ENCODE results near the gene PRCD.

The PRCD gene

GRCh38 chr17:76575570-76575969, 35.7 kb downstream of the PRCD start:
- DNase-seq = no peak

DNA sequence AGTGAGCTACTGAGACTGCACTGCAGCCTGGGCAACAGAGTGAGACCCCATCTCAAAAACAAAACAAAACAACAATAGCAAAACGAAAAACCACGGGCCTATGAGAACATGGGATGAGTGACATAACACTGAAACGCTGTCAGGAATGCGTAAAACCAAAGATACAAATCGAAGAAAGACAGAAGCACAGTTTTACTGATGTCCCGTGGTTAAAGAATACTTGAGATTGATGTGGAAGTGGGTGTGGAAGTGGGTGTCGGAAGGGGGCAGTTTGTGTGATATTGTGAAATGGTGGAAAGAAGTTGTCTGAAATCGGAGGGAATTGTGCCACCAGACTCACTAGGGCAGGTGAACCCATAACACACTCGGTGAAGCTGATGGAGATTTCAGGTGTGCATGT, 36.3 kb downstream of the PRCD start:
- DNase-seq = no peak

- no peak for DNase-seq
These were observed 38.0 kb downstream of the PRCD start for GRCh38 chr17:76577876-76578275.

GRCh38 chr17:76578376-76578775, 38.5 kb downstream of the PRCD start:
- DNase-seq = no peak

DNA sequence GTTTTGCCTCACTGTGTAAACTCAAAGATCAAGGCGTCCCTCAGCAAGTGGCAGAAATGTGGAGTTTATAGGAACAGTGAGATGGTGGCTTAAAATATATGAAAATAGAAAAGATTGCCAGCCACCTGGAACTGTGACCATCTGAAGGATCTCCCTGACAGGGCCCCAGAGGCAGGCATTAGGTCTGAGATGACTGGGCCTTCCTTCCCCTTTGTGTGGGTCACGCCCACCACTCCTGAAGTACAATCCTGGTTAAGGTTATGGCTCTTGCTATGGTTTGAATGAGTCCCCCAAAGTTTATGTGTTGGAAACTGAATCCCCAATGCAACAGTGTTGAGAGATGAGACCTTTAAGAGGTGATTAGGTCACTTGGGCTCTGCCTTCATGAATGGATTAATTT, 39.4 kb downstream of the PRCD start:
- DNase-seq = no peak

DNA sequence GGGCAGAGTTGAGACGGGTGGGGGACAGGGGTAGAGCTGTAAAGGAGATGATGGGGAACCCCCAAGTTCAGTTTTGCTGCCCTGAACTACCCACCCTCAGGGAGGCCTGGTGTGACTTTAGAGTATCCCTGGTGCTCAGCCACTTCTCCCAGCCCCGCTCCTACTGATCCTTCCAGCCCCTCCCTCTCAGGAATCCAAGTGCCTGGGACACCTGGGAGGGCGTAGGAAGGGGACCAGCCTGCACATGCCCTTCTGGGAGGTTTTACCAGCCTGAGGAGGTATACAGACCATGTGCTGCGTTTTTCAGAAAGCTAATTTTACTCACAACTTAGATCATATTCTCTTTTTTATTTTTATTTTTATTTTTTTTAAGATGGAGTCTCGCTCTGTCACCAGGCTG, 41.7 kb downstream of the PRCD start:
- no peak for DNase-seq

DNA sequence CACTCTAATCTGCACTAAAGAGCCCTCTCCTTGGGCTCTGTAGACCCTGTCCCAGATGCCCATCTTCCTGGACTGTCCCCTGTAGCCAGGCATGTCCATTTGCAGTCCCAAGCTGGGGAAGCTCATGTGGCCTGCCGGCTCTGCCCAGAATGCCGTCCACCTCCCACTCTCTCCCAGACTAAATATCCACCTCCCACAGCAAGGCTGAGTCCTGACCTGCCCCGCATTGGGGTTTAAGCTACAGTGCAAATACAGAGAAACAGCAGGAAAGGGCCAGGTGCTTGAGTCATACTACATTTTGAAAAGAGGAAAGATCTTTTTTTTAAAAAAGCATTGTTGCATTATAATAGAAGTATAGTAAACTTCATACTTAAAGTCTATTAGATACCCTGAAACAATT, 42.8 kb downstream of the PRCD start:
- DNase-seq = no peak

GRCh38 chr17:76584427-76585032, 44.7 kb downstream of the PRCD start:
- no peak for DNase-seq

- no peak for DNase-seq
These were observed 45.3 kb downstream of the PRCD start for GRCh38 chr17:76585033-76585648.

- no peak for DNase-seq
These were observed 46.1 kb downstream of the PRCD start, which contains the start of gene ST6GALNAC2 for GRCh38 chr17:76585649-76586593. Gene ST6GALNAC2, minus strand, starts transcription at chr17:76585860. Its CDS starts 52 bp downstream, at chr17:76585808.

GRCh38 chr17:76586741-76587487, 47.1 kb downstream of the PRCD start:
- DNase-seq = no peak

DNA sequence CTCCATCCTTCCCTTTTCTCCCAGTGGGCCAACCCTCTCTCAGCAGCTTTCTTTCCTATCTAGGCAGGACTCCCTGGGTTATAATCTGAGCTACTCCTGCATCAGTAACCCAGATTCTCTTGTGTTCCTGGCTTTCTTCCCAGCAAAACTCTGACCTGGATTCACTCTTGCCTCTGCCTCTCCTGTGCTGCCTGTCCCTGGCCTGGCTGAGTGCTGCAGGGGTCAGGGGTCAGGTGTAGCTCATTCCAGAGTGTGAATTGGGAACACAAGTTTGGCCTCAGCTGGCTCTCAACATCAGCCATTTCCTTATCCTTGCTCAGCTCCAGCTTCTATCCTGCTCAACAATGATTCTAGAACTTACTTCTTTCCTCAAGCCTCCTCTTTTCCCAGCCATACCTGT, 48.3 kb downstream of the PRCD start:
- DNase-seq = no peak

GRCh38 chr17:76593384-76593826, 53.6 kb downstream of the PRCD start:
- DNase-seq = no peak

DNA sequence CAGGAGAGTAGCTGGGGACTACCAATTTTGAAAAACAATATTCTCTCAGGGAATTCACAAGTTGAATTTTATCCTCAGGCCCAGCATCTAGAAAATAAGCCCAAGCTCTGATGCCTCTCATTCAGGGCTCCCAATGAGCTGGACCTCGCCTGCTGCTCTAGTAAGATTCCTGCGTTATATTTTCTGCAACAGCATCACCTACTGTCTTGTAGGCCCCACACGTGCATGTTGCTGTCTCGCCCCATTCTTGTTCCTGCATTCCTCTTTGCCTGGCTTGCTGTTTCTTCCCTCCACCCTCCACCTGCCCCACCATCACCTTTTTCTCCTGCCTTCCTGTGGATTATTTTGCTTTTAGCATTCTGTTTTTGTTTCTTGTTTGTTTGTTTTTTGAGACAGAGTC, 54.1 kb downstream of the PRCD start:
- no peak for DNase-seq

- DNase-seq = no peak
These were observed 54.8 kb downstream of the PRCD start for GRCh38 chr17:76594690-76595089.
